ENCODE measurements around the gene PIP5K1C. TPM values are rescaled to one million over a fixed set of nuclear protein-coding genes. Genes with fewer than 3 reads are reported as not detected.

The PIP5K1C gene
- total and polyA plus RNA-seq, 2 donors (not counting 1 experiment from before 2014, with no cell fraction given), result 10.4 to 46.7 TPM

DNA sequence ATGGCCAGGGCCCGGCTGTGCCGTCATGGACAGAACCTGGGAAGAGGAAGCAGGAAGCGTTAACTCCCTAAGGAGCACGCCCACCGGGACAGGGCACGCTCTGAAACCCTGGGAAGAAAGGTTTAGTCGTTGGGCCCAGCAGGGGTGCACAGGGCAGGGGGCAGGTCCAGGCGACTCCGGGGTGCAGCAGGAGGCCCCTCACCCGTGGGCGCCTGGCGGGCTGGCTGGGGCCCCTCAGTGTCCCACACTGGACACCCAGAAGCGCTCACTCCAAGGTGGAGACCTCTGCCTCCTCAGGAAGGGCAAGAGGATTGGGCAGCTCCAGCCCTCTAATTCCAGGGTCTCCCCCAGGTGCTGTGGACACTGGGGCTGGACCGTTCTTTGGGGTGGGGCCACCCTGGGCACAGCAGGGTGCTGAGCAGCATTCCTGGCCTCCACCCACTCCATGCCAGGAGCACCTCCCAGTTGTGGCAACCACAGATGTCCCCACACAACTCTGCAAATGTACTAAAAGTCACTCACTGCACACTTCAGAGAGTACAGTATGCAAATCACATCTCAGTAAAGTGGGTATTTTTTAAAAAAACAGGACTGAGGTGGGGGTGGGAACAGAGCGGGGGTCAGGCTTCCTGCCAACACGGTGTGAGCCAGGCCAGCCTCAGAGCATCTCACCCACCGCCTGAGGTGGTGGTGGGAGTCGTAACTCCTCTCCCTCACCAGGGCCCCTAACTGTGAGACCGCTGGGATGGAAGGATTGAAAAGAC lies 35.2 kb downstream of the PIP5K1C start:
- intact Hi-C loops (cut with micrococcal nuclease), result loop anchor here (1.0 to 5.0 kb wide), 2 partner anchors 41 to 157 kb away; no protein-coding TSS in a partner anchor
- H3K27me3 Mint-ChIP-seq, result no peaks in the 10 kb centered on the region
- peak overlapping the region; percentile 74 for H3K4me3 Mint-ChIP-seq
- peak overlapping the region; percentile 55 for H2AFZ ChIP-seq (ENCODE audit: insufficient read depth, low read depth, low read length, poor library complexity, severe bottlenecking)
- H3K27ac Mint-ChIP-seq, result peak overlapping the region; percentile 65
- WGBS (ENCODE audit: insufficient coverage), result 86% methylated on average over 14 of the region's 19 CpGs
- POLR2A ChIA-PET, result no interaction called here
- peaks cover 36% of the 10 kb centered on the region for H3K4me1 Mint-ChIP-seq
- H4K20me1 ChIP-seq (ENCODE audit: control insufficient read depth, insufficient read depth, low read length, poor library complexity, severe bottlenecking), result peaks cover 37% of the 10 kb centered on the region
- no peaks in the 10 kb centered on the region for H3K27me3 ChIP-seq (replicated peaks in 1 of 4; ENCODE audit: control extremely low read depth in 1 of 4, control insufficient read depth in 3 of 4, insufficient read depth in 4 of 4, low read length in 3 of 4)
- peak; percentile 40 for DNase-seq
- H3K79me2 ChIP-seq (ENCODE audit: control insufficient read depth, insufficient read depth, low read length), result peaks cover 39% of the 10 kb centered on the region
- H3K9me3 Mint-ChIP-seq (ENCODE audit: insufficient read depth), result no peaks in the 10 kb centered on the region
- H3K27ac ChIP-seq (ENCODE audit: low read length in 2 of 2), result peak overlapping the region in 1 of 2 donors; percentile 55
- peak overlapping the region in 4 of 5 experiments; percentile 12 to 50 (median 32) for H3K4me3 ChIP-seq (ENCODE audit: control extremely low read depth in 1 of 5, extremely low read depth in 1 of 5, insufficient read depth in 1 of 5, low read depth in 2 of 5, low read length in 4 of 5)
- CTCF ChIA-PET, result interaction anchor here (0.5 to 5.1 kb wide), 11 partner anchors 19 to 157 kb away, joined by 3 to 110 read pairs (median 5); partner anchors contain the start of genes CACTIN, PIP5K1C and TJP3
- peaks cover 0 to 10% (median 3%) of the 10 kb centered on the region in 3 donors for H3K9me3 ChIP-seq (ENCODE audit: control extremely low read depth in 1 of 3, control insufficient read depth in 2 of 3, insufficient read depth in 1 of 3, low read length in 2 of 3)
- ATAC-seq (ENCODE audit: low read depth), result peak; percentile 56
- peak overlapping the region; percentile 75 for H3K4me2 ChIP-seq (replicated peaks; ENCODE audit: low read depth, low read length, poor library complexity, severe bottlenecking)
- no peak for TF ChIP-seq CTCF (IDR thresholded peaks at IDR 0.05)
- TF ChIP-seq EZH2 (IDR thresholded peaks at IDR 0.05; ENCODE audit: borderline replicate concordance, insufficient read depth, low read depth, low read length, poor library complexity, severe bottlenecking), result no peak
- H3K4me1 ChIP-seq (ENCODE audit: control insufficient read depth in 2 of 2, insufficient read depth in 2 of 2, low read length in 2 of 2), result peaks cover 17 to 22% of the 10 kb centered on the region in 2 donors
- peak overlapping the region; percentile 58 for H3K9ac ChIP-seq (ENCODE audit: low read length)
- peaks cover 0 to 12% of the 10 kb centered on the region in 2 experiments for H3K36me3 ChIP-seq (replicated peaks in 1 of 2; ENCODE audit: control extremely low read depth in 1 of 2, control insufficient read depth in 1 of 2, extremely low read depth in 1 of 2, insufficient read depth in 2 of 2, low read length in 1 of 2)

GRCh38 chr19:3663838-3664237 lies 36.4 kb downstream of the PIP5K1C start:
- H3K27ac ChIP-seq (ENCODE audit: low read length in 2 of 2), result no peak overlapping the region
- WGBS (ENCODE audit: insufficient coverage), result 98% methylated on average over 15 of the region's 18 CpGs
- H3K4me3 ChIP-seq (ENCODE audit: control extremely low read depth in 1 of 5, extremely low read depth in 1 of 5, insufficient read depth in 1 of 5, low read depth in 2 of 5, low read length in 4 of 5), result no peak overlapping the region
- H3K4me2 ChIP-seq (replicated peaks; ENCODE audit: low read depth, low read length, poor library complexity, severe bottlenecking), result no peak overlapping the region
- H3K27ac Mint-ChIP-seq, result peak overlapping the region; percentile 56
- intact Hi-C loops (cut with micrococcal nuclease), result no loop called here
- peaks cover 29% of the 10 kb centered on the region for H3K4me1 Mint-ChIP-seq
- H3K4me3 Mint-ChIP-seq, result peak overlapping the region; percentile 5
- DNase-seq, result no peak
- peaks cover 0 to 10% (median 3%) of the 10 kb centered on the region in 3 donors for H3K9me3 ChIP-seq (ENCODE audit: control extremely low read depth in 1 of 3, control insufficient read depth in 2 of 3, insufficient read depth in 1 of 3, low read length in 2 of 3)
- peaks cover 29% of the 10 kb centered on the region for H3K79me2 ChIP-seq (ENCODE audit: control insufficient read depth, insufficient read depth, low read length)
- ATAC-seq (ENCODE audit: low read depth), result no peak
- H3K36me3 ChIP-seq (replicated peaks in 1 of 2; ENCODE audit: control extremely low read depth in 1 of 2, control insufficient read depth in 1 of 2, extremely low read depth in 1 of 2, insufficient read depth in 2 of 2, low read length in 1 of 2), result peaks cover 0 to 13% of the 10 kb centered on the region in 2 experiments
- H3K27me3 ChIP-seq (replicated peaks in 1 of 4; ENCODE audit: control extremely low read depth in 1 of 4, control insufficient read depth in 3 of 4, insufficient read depth in 4 of 4, low read length in 3 of 4), result no peaks in the 10 kb centered on the region
- H3K27me3 Mint-ChIP-seq, result no peaks in the 10 kb centered on the region
- H4K20me1 ChIP-seq (ENCODE audit: control insufficient read depth, insufficient read depth, low read length, poor library complexity, severe bottlenecking), result peaks cover 25% of the 10 kb centered on the region
- H3K9ac ChIP-seq (ENCODE audit: low read length), result no peak overlapping the region
- no peak for TF ChIP-seq CTCF (IDR thresholded peaks at IDR 0.05)
- TF ChIP-seq EZH2 (IDR thresholded peaks at IDR 0.05; ENCODE audit: borderline replicate concordance, insufficient read depth, low read depth, low read length, poor library complexity, severe bottlenecking), result no peak
- no peaks in the 10 kb centered on the region for H3K9me3 Mint-ChIP-seq (ENCODE audit: insufficient read depth)
- H2AFZ ChIP-seq (ENCODE audit: insufficient read depth, low read depth, low read length, poor library complexity, severe bottlenecking), result no peak overlapping the region
- POLR2A ChIA-PET, result no interaction called here
- peaks cover 17 to 22% of the 10 kb centered on the region in 2 donors for H3K4me1 ChIP-seq (ENCODE audit: control insufficient read depth in 2 of 2, insufficient read depth in 2 of 2, low read length in 2 of 2)
- CTCF ChIA-PET, result interaction anchor here (0.6 to 5.1 kb wide), 2 partner anchors 40 to 799 kb away, joined by 3 to 110 read pairs; partner anchors contain the start of genes PIP5K1C and TJP3

All from B cell (primary cell).